Thoracic aorta (tissue), 2 donors: ENCODE results near the gene NUP35. TPM values are rescaled to one million over a fixed set of nuclear protein-coding genes. Genes with fewer than 3 reads are reported as not detected.

Source experiments
- ATAC-seq: fragments of 150-250 bp; one replicate; pipeline ENCODE4 v1.8.0; 2017; ENCODE audit warnings: low read depth; ENCODE audit not compliant: insufficient number of reproducible peaks, low FRiP score
- DNase-seq: peaks from one replicate; pipeline ENCODE4 v3.0.0-alpha.2; 2020; ENCODE audit warnings: low spot score
- H3K27ac ChIP-seq, 2 donors: fragments of 200-600 bp; sonication (generic); 1 replicate in 1 of 2; 2 replicates in 1 of 2; pipeline ENCODE4 v1.5.1; 2016; ENCODE audit warnings: mild to moderate bottlenecking in 2 of 2, moderate library complexity in 2 of 2
- H3K27me3 ChIP-seq: fragments of 200-600 bp; sonication (generic); replicated peaks from 2 replicates; pipeline ENCODE4 v1.6.0; 2016; ENCODE audit warnings: mild to moderate bottlenecking; ENCODE audit not compliant: insufficient read depth
- H3K36me3 ChIP-seq: fragments of 200-600 bp; sonication (generic); one replicate; pipeline ENCODE4 v1.5.1; 2016
- H3K4me1 ChIP-seq, 2 donors: fragments of 200-600 bp; sonication (generic); 1 replicate in 1 of 2; 2 replicates in 1 of 2; pipeline versions ENCODE4 v1.5.1 to v1.6.0; 2016; ENCODE audit warnings: low read depth in 2 of 2, mild to moderate bottlenecking in 1 of 2; ENCODE audit not compliant: control insufficient read depth in 1 of 2
- H3K4me3 ChIP-seq: fragments of 200-600 bp; sonication (generic); 2 replicates; pipeline ENCODE4 v1.5.1; 2016; ENCODE audit warnings: mild to moderate bottlenecking
- H3K9me3 ChIP-seq: fragments of 200-600 bp; sonication (generic); 2 replicates; pipeline ENCODE4 v1.5.1; 2016
- CTCF ChIP-seq: fragments of 200-600 bp; sonication (generic); IDR thresholded peaks from one replicate; pipeline ENCODE4 v1.5.1; 2019; ENCODE audit warnings: antibody characterized with exemption
- total RNA-seq, 2 donors: library from RNA; depleted of rRNA; stranded (reverse); fragments of >200 nt; gene quantifications; one replicate each; pipeline versions ENCODE4 v1.1.0 to v1.2.3, GENCODE V29; 2016

Gene NUP35
- total RNA-seq, 2 donors from 2014 or later: 15.5 to 29.6 TPM

GRCh38 chr2:183192343-183192742 is 68.1 kb downstream of the NUP35 start:
- H3K27me3 ChIP-seq: no peaks in the 10 kb centered on the region
- no peak for TF ChIP-seq CTCF
- no peak overlapping the region for H3K4me3 ChIP-seq
- no peaks in the 10 kb centered on the region for H3K4me1 ChIP-seq
- H3K27ac ChIP-seq: no peak overlapping the region
- H3K36me3 ChIP-seq: peaks cover 6% of the 10 kb centered on the region
- H3K9me3 ChIP-seq: no peaks in the 10 kb centered on the region
- ATAC-seq (no peak), DNase-seq (no peak)

GRCh38 chr2:183193904-183194303 is 69.7 kb downstream of the NUP35 start:
- DNase-seq: no peak
- ATAC-seq: no peak
- H3K27ac ChIP-seq: no peak overlapping the region
- peaks cover 1% of the 10 kb centered on the region for H3K36me3 ChIP-seq
- H3K9me3 ChIP-seq: no peaks in the 10 kb centered on the region
- H3K4me3 ChIP-seq: no peak overlapping the region
- no peak for TF ChIP-seq CTCF
- no peaks in the 10 kb centered on the region for H3K4me1 ChIP-seq
- H3K27me3 ChIP-seq: no peaks in the 10 kb centered on the region

- Histone ChIP-seq H3K9me3 (no peaks in the 10 kb centered on the region), H3K4me3 (no peak overlapping the region), H3K27ac (no peak overlapping the region), H3K27me3 (no peaks in the 10 kb centered on the region), H3K4me1 (no peaks in the 10 kb centered on the region), H3K36me3 (no peaks in the 10 kb centered on the region)
- no peak for ATAC-seq
- TF ChIP-seq CTCF: no peak
- DNase-seq: no peak
Observed at GRCh38 chr2:183195397-183195796, 71.2 kb downstream of the NUP35 start.

- H3K4me3 ChIP-seq: no peak overlapping the region
- H3K36me3 ChIP-seq: no peaks in the 10 kb centered on the region
- no peaks in the 10 kb centered on the region for H3K4me1 ChIP-seq
- H3K27ac ChIP-seq: no peak overlapping the region
- no peaks in the 10 kb centered on the region for H3K9me3 ChIP-seq
- no peak for TF ChIP-seq CTCF
- no peaks in the 10 kb centered on the region for H3K27me3 ChIP-seq
- DNase-seq (no peak), ATAC-seq (no peak)
Observed at GRCh38 chr2:183195998-183196409, 71.8 kb downstream of the NUP35 start.

- H3K9me3 ChIP-seq: no peaks in the 10 kb centered on the region
- no peak for TF ChIP-seq CTCF
- no peak overlapping the region for H3K27ac ChIP-seq
- H3K4me1 ChIP-seq: no peaks in the 10 kb centered on the region
- H3K36me3 ChIP-seq: no peaks in the 10 kb centered on the region
- no peak for ATAC-seq
- no peaks in the 10 kb centered on the region for H3K27me3 ChIP-seq
- no peak for DNase-seq
- H3K4me3 ChIP-seq: no peak overlapping the region
Observed at GRCh38 chr2:183204397-183204796, 80.2 kb downstream of the NUP35 start.
